Measurements from ENCODE around the gene CHPT1.

GRCh38 chr12:101747697-101748096, 50.3 kb downstream of the CHPT1 start:
- TF ChIP-seq CTCF (IDR thresholded peaks at IDR 0.05; ENCODE audit: low read length) (no peak), EZH2 (IDR thresholded peaks at IDR 0.05; ENCODE audit: borderline replicate concordance, low read length) (no peak)

All from OCI-LY1 (cell line).